T-helper 2 cell treated with Interferon-gamma antibody and Interleukin-4, amounts not matched to agents 100 ng/mL and 5 ng/mL, for 36 hours (primary cell): Measurements from ENCODE around the gene NOTCH2. TPM values are rescaled to one million over a fixed set of nuclear protein-coding genes. Genes with fewer than 3 reads are reported as not detected.

Experiments used
- intact Hi-C: fragments of 100-400 bp; cut with micrococcal nuclease; formaldehyde crosslinking; loops from one replicate; pipeline ENCODE4 v1.15.1; 2023
- total RNA-seq: library from RNA; stranded (reverse); gene quantifications from 2 replicates; pipeline ENCODE4 v1.2.3, GENCODE V29; 2022

Gene NOTCH2
- total RNA-seq, 1 donor from 2014 or later: 112 TPM

GRCh38 chr1:119879510-119880434 lies 189.7 kb downstream of the NOTCH2 start:
- intact Hi-C loops: no loop called here

- intact Hi-C loops: no loop called here
These were observed 191.3 kb downstream of the NOTCH2 start for GRCh38 chr1:119878171-119878570.

- intact Hi-C loops: no loop called here
These were observed 195.3 kb downstream of the NOTCH2 start for GRCh38 chr1:119874186-119874585.

GRCh38 chr1:119873135-119874015 lies 196.1 kb downstream of the NOTCH2 start:
- intact Hi-C loops: no loop called here

- intact Hi-C loops: no loop called here
These were observed 197.6 kb downstream of the NOTCH2 start for GRCh38 chr1:119871881-119872280.

- intact Hi-C loops: no loop called here
These were observed 198.4 kb downstream of the NOTCH2 start for GRCh38 chr1:119870917-119871596.

GRCh38 chr1:119869995-119870394 lies 199.5 kb downstream of the NOTCH2 start:
- intact Hi-C loops: no loop called here

- intact Hi-C loops: no loop called here
These were observed 201.3 kb downstream of the NOTCH2 start for GRCh38 chr1:119868176-119868575.

- intact Hi-C loops: no loop called here
These were observed 203.0 kb downstream of the NOTCH2 start for GRCh38 chr1:119866451-119866850.

- intact Hi-C loops: no loop called here
These were observed 203.8 kb downstream of the NOTCH2 start for GRCh38 chr1:119865627-119866026.

GRCh38 chr1:119862276-119862675 lies 207.2 kb downstream of the NOTCH2 start:
- intact Hi-C loops: no loop called here

Other genes with a start within 250 kb of the NOTCH2 start
- not detected in 2 replicates for gene ADAM30, start 173.1 kb downstream of the NOTCH2 start, total RNA-seq
- gene SEC22B, start 106.9 kb upstream of the NOTCH2 start, total RNA-seq: 28.1 and 29.7 TPM in 2 replicates